Measurements from ENCODE around the gene SEZ6L. TPM values are rescaled to one million over a fixed set of nuclear protein-coding genes. Genes with fewer than 3 reads are reported as not detected.

Gene SEZ6L
- total RNA-seq, 1 experiment from 2014 or later, result 0.13 TPM

- no peaks in the 10 kb centered on the region for H3K36me3 Mint-ChIP-seq (ENCODE audit: insufficient read depth in 1 of 3, low read depth in 3 of 3)
- Histone ChIP-seq H3K23me2 (ENCODE audit: insufficient read length, low read depth, low read length, poor library complexity, severe bottlenecking) (peaks cover 3% of the 10 kb centered on the region), H4K20me1 (ENCODE audit: control insufficient read depth, insufficient read depth, insufficient read length) (no peaks in the 10 kb centered on the region), H3T11ph (ENCODE audit: low read length) (no peak overlapping the region), H2BK12ac (ENCODE audit: insufficient read length, low read depth, low read length) (no peak overlapping the region), H3K9me3 (ENCODE audit: control insufficient read depth, low read depth, low read length) (no peaks in the 10 kb centered on the region), H4K91ac (ENCODE audit: insufficient read length, low read depth, low read length) (no peak overlapping the region), H3K18ac (ENCODE audit: insufficient read length, low read depth, low read length) (no peak overlapping the region), H2BK120ac (ENCODE audit: low read depth, low read length, poor library complexity, severe bottlenecking) (no peak overlapping the region), H2BK20ac (ENCODE audit: low read depth, low read length, poor library complexity, severe bottlenecking) (no peak overlapping the region), H3K27me3 (ENCODE audit: insufficient read depth, low read length) (peaks cover 2% of the 10 kb centered on the region; the same call in 1 of the 2 replicates), H3K79me1 (ENCODE audit: insufficient read depth, low read depth, low read length, poor library complexity, severe bottlenecking) (no peaks in the 10 kb centered on the region), H2AK5ac (ENCODE audit: insufficient read length, low read length) (no peak overlapping the region), H3K56ac (ENCODE audit: insufficient read length, low read depth, low read length) (no peak overlapping the region), H3K14ac (ENCODE audit: insufficient read depth, low read length) (no peak overlapping the region), H3K9ac (ENCODE audit: extremely low read depth, insufficient read length, low read length) (no peak overlapping the region), H3K27ac (ENCODE audit: insufficient read length, low read depth, low read length) (no peak overlapping the region), H3K79me2 (ENCODE audit: insufficient read depth, low read length) (no peaks in the 10 kb centered on the region), H3K4ac (ENCODE audit: low read depth, low read length) (no peak overlapping the region), H2BK15ac (ENCODE audit: low read depth, low read length) (no peak overlapping the region), H3K4me2 (ENCODE audit: insufficient read depth, insufficient read length, low read length) (no peak overlapping the region), H2AFZ (ENCODE audit: low read length) (no peak overlapping the region), H4K5ac (ENCODE audit: insufficient read length, low read depth, low read length) (no peak overlapping the region), H2BK5ac (ENCODE audit: insufficient read length, low read length) (no peak overlapping the region), H4K8ac (replicated peaks; ENCODE audit: insufficient read length, low read depth, low read length) (no peak overlapping the region), H3K4me1 (ENCODE audit: insufficient read depth, low read length) (0 out of 2 replicates have a peak, but pooled peaks cover 2% of the 10 kb centered on the region), H3K23ac (ENCODE audit: insufficient read length, low read depth, low read length) (no peak overlapping the region)
- peaks cover 5 to 13% of the 10 kb centered on the region in 2 experiments for H3K4me1 Mint-ChIP-seq
- no peak for DNase-seq
- H3K27ac Mint-ChIP-seq, result no peak overlapping the region
- WGBS (ENCODE audit: extremely low coverage, insufficient read length, low lambda C conversion rate), result no CpG with 5 or more reads among the region's 9 CpGs
- TF ChIP-seq, protein P1, sequence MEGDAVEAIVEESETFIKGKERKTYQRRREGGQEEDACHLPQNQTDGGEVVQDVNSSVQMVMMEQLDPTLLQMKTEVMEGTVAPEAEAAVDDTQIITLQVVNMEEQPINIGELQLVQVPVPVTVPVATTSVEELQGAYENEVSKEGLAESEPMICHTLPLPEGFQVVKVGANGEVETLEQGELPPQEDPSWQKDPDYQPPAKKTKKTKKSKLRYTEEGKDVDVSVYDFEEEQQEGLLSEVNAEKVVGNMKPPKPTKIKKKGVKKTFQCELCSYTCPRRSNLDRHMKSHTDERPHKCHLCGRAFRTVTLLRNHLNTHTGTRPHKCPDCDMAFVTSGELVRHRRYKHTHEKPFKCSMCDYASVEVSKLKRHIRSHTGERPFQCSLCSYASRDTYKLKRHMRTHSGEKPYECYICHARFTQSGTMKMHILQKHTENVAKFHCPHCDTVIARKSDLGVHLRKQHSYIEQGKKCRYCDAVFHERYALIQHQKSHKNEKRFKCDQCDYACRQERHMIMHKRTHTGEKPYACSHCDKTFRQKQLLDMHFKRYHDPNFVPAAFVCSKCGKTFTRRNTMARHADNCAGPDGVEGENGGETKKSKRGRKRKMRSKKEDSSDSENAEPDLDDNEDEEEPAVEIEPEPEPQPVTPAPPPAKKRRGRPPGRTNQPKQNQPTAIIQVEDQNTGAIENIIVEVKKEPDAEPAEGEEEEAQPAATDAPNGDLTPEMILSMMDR (conservative IDR thresholded peaks at IDR 0.05), result no peak
- H3K4me3 Mint-ChIP-seq, result no peak overlapping the region
- no peaks in the 10 kb centered on the region; a peak in 1 of 5 replicates for H3K9me3 Mint-ChIP-seq
- H3K27me3 Mint-ChIP-seq (ENCODE audit: low read depth), result peaks cover 26% of the 10 kb centered on the region
Measured at GRCh38 chr22:26357813-26358212, 188.6 kb downstream of the SEZ6L start.
